Measurements from ENCODE around the gene NCOA5.

Gene NCOA5

DNA sequence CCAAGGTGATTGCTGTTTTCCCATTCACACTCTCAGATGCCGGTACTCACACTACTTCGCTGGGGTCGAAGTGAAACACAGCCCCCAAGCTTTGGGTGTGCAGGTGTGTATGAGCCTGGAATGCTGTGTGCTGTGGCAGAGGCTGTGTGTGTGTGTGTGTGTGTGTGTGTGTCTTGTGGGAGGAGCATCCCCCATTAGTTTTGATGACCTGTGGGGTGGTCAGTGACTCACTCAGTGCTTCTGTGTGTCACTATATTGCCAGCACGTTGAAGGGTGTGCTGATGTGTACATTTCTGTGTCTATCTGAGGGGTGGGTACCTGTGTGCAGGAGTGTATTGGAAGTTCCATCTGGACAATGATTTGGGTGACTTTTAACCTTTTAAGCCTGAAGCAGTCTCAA is 65.8 kb downstream of the NCOA5 start:
- TF ChIP-seq, protein P1, sequence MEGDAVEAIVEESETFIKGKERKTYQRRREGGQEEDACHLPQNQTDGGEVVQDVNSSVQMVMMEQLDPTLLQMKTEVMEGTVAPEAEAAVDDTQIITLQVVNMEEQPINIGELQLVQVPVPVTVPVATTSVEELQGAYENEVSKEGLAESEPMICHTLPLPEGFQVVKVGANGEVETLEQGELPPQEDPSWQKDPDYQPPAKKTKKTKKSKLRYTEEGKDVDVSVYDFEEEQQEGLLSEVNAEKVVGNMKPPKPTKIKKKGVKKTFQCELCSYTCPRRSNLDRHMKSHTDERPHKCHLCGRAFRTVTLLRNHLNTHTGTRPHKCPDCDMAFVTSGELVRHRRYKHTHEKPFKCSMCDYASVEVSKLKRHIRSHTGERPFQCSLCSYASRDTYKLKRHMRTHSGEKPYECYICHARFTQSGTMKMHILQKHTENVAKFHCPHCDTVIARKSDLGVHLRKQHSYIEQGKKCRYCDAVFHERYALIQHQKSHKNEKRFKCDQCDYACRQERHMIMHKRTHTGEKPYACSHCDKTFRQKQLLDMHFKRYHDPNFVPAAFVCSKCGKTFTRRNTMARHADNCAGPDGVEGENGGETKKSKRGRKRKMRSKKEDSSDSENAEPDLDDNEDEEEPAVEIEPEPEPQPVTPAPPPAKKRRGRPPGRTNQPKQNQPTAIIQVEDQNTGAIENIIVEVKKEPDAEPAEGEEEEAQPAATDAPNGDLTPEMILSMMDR (conservative IDR thresholded peaks at IDR 0.05; ENCODE audit: low read depth, low read length) = no peak
- H3K4me3 ChIP-seq (ENCODE audit: low read depth, low read length) = no peak overlapping the region
- DNase-seq (ENCODE audit: low read depth) = no peak

- DNase-seq (ENCODE audit: low read depth) = no peak
- TF ChIP-seq, protein P1 (conservative IDR thresholded peaks at IDR 0.05; ENCODE audit: low read depth, low read length) = no peak
- no peak overlapping the region for H3K4me3 ChIP-seq (ENCODE audit: low read depth, low read length)
Measured at GRCh38 chr20:46023148-46023484, 66.6 kb downstream of the NCOA5 start.

DNA sequence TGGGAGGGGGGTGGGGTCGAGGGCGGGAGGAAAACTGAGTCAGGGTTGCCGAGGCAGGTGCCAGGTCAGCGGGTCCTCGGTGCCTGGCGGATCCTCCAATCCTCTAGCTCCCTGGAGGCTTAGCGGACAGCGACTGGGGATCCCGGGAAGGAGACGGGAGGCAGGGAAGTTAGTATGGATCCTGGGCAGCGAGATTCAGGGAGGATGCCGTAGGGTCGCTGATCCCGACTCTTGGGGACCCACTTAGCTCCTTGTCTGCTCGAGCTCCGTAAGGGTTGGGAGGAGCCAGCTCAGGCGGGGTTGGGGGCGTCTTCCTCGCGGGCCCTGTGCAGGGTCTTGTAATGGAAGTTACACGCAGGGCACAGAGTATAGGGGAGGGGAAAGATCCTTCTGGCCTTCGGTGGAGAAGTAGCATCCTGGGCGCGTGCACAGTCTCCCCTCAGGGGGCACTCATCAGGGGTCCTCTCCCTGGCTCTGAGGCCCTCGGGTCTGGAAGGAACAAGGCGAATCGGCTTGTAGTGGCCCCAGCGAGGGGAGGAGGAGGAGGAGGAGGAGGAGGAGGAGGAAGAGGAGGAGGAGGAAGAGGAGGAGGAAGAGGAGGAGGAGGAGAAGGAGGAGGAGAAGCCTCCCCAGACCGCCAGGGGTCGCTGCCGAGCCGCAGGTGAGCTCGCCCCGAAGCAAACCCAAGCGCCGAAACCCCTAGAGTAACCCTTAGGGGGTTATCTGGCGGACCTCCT is 67.2 kb downstream of the NCOA5 start:
- no peak overlapping the region for H3K4me3 ChIP-seq (ENCODE audit: low read depth, low read length)
- TF ChIP-seq, protein P1 (conservative IDR thresholded peaks at IDR 0.05; ENCODE audit: low read depth, low read length) = peak; percentile 81
- DNase-seq (ENCODE audit: low read depth) = peak; percentile 26

GRCh38 chr20:46021361-46022359 is 68.1 kb downstream of the NCOA5 start:
- TF ChIP-seq, protein P1 (conservative IDR thresholded peaks at IDR 0.05; ENCODE audit: low read depth, low read length) = no peak
- DNase-seq (ENCODE audit: low read depth) = no peak
- H3K4me3 ChIP-seq (ENCODE audit: low read depth, low read length) = peak overlapping the region; percentile 53

DNA sequence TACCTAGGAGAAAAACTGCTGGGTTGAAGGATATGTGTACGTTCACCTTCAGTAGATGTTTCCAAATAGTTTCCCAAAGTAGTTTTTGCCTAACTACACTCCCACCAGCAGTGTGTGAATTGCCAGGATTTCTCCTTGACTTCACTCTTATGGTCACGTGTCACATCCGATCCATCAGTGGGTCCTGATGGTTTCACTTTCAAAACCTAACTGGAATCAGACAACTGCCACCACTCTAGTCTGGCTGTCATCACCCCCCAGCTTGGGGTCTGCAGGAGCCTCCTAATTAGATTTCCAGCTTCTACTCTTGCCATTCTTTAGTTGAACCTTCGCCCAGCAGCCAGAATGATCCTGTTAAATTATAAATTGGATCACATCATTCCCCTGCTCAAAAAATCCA is 69.2 kb downstream of the NCOA5 start:
- no peak for DNase-seq (ENCODE audit: low read depth)
- H3K4me3 ChIP-seq (ENCODE audit: low read depth, low read length) = no peak overlapping the region
- TF ChIP-seq, protein P1 (conservative IDR thresholded peaks at IDR 0.05; ENCODE audit: low read depth, low read length) = no peak

GRCh38 chr20:46018611-46019010 is 71.2 kb downstream of the NCOA5 start:
- DNase-seq (ENCODE audit: low read depth) = no peak
- H3K4me3 ChIP-seq (ENCODE audit: low read depth, low read length) = no peak overlapping the region
- TF ChIP-seq, protein P1 (conservative IDR thresholded peaks at IDR 0.05; ENCODE audit: low read depth, low read length) = no peak

Data from choroid plexus epithelial cell (primary cell).